NCI-H1092 treated with DMSO at 0.1 percent for 48 hours (cell line): ENCODE data around the gene MPO.

Experiments used
- DNase-seq: peaks from one replicate; lab custom pipeline; 2025; lab: John Stamatoyannopoulos, UW

MPO gene

DNA sequence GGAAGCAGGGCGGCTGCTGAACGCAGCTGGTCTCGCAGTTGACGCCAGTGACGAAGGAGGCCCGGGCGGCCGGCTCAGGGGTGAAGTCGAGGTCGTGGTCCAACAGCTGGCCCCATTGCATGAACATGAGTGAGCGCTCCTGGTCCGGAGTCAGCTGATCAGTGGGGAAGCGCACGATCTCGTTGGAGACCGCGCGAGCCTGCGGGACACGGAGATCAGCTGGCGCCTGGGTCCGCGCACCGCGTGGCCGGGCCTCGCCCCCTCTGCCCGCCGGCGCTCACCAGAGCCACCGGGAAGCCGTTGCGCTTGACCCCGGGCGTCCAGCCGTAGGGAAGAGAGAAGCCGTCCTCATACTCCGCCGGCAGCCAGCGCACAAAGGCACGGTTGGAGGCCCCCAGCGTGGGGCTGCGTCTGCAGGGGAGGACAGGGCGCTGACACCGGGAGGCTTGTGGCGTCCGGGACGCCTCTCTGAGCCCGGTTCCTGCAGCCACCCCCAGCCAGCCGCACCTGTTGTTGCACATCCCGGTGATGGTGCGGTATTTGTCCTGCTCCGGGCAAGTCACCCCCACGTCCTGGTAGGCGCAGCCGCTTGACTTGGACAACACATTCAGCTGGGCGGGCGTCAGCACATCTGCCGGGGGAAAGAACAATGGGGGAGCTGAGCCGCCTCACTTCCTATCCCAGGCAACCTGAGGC is 1.6 kb downstream of the MPO start:
- no peak for DNase-seq

DNA sequence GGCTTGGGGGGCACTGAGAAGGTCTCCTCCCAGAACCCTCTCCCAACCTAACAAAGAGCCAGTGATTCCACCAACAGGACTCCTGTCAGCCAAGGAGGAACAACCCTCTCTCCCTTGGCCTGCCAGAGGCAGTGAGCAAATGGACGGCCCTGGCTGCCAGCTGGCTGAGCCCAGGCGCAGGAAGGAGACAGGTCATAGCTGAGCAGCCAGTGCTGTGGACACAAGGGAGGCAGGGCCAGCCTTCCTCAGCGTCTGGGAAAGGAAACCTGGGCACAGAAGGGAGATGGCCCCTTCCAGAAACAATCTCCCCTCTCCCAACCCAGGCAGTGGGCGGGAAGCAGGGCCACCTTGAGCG is 2.1 kb downstream of the MPO start:
- no peak for DNase-seq

DNA sequence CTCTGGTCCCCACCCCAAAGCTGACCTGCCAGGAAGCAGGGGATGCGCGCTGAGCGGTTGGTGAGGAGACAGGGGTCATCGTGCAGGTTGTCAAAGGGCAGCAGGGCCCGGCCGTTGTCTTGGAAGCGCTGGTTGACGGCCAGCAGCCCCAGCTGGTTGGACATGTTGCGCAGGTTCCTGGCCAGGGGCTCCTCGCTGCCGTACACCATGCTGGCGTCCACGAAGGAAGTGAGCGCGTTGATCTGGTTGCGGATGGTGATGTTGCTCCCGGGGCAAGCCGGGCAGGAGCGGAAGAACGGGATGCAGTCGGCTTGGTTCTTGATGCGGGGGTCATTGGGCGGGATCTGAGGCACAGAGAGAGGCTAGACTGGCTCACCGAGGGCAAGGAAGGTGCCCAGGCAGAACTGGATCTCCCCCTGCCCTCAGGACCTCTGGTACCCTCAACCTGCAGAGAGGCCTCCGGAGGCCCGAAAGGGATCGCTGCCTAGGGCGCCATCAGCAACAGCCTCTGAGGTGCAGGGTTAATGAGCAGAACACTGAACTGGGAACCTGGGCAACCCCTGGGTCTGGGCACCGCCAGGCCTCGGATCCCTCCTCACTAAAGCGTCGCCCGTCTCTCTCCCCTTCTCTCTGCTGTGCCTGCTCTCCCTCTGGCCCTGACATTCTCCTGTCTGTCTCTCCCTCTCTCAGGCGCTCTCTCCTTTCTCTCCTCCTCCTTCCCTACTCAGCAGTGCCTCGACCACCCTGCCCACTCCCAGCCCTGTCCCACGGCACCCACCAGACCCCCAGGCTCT is 2.7 kb downstream of the MPO start:
- no peak for DNase-seq

DNA sequence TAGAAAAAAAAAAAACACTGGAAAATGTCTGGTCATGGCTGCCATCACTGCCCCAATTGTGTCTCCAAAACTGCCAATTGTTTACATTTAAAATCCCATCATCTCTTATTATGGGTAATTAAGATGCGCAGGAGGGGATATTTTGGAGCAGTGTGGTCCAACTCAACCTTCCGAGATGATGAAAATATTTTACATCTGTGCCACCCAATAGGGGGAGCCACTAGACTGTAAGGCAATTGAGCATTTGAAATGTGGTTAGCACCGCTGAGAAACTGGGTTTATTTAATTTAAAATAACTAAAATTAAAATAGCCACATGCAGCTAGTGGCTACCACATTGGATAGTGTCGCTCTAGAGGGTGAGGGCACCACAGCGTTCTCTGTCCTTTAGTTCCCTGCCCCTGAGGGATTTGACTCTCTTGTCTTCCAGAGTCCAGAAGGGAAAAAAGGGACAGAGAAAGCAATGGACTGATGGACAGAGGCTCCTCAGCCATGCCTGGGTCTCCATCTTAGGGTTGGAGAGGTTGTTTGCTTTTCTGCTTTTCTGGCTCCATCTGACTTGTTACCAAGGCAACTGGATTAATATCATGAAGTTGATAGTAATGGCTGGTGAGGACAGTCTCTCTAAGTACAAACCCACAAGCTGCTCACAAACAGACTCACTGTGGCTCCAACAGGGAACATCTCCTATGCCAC is 3.5 kb downstream of the MPO start:
- DNase-seq = no peak

DNA sequence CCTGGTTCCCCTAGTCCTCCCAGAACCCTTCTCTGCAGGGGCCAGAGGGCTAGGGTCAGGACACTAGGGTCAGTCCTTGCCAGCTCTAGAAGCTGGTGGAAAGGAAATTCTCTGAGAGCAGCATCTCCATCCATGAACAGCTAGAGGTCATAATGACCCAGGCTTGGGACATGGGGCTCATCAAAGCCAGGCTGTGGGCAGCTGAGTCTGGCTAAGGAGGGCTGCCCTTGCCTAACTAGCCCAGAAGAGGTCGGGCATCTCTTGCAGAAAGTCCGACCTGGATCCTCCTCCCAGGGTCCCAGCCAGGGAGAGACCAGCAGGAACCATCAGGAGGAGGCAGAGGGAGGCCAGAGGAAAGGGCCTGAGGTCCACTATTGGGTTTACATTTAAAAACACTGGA is 4.3 kb downstream of the MPO start:
- no peak for DNase-seq

DNA sequence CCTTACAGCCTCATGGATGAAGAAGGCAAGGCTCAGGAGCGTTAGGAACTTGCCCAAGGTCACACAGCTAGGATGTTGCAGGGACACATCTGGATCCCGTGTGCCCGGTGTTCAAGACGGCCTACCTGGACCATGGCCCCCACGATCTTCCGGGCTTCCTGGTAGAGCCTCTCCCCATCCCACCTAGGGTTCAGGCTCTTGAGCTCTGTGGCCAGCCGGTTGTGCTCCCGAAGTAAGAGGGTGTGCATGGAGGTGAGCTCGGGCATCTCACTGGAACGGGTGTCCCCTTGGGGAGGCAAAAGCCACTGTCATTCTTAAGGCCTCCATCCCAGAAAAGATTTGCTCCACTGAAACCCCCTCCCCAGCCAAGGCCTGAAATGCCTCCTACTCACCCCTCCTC is 5.3 kb downstream of the MPO start:
- DNase-seq = no peak

DNA sequence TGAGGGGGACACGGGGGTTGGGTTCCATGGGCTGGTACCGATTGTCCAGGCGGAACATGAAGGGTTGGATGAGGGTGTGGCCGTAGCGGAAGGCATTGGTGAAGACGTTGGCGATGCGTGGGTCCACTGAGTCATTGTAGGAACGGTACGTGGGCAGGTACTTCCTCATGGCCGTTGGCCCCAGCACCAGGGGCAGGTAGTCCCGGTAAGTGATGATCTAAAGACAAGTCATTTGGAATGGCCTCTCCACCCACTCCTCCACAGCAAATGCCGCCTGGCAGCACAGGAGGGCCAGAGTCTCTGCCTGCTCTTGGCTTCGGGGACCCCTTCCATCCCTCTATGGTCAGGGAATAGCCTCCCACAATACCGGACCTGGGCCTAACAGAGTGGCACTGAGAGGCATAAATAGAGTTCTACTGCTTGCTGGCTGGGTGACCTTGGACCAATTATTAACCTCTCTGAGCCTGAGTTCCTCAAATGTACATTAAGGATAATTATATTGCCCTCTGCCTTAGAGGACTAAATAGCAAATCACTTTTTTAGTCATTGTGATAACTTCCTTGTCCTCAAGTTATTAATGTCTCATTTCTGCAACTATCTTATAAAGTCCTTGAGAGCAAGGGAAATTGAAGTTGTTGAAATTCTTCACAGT is 7.2 kb downstream of the MPO start:
- DNase-seq = no peak

DNA sequence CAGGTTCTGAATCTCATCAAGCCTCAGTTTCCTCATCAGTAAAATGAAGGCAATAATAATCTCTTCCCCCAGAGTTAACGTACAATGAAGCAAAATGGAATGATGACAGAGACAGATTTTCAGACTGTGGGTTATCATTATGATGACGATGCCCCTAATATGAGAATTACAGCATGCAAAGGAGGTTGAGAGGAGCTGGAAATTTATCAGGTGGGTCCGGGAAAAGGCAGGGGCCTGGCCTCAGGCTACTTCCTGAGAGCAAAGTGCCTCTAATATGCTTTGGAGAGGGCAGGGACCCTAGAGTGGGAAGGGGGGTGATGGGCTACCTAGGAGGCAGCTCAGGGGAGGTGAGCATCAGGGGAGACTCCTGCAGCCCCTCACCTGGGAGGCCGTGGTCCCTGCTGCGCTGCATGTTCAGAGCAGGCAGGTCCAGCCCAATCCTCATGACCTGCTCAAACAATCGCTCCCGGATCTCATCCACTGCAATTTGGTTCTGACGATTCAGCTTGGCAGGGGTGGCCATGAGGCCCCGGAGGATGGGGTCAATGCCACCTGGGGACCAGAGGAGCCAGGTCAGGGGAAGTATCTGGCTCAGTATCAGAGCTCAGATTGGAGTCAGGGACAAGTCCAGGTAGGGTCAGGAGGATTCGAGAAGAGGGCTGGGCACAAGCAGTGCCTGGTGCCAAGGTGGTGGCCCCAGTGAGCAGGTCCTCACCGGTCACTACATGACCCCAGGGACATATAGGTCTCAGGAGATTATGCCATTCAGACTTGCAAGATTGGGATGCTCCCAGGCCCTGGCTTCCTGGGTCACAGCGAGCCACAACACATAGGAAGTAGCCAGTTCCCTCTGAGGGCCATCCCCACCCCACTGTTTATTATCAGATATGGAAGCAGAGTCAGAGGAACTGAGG is 8.1 kb downstream of the MPO start:
- no peak for DNase-seq

DNA sequence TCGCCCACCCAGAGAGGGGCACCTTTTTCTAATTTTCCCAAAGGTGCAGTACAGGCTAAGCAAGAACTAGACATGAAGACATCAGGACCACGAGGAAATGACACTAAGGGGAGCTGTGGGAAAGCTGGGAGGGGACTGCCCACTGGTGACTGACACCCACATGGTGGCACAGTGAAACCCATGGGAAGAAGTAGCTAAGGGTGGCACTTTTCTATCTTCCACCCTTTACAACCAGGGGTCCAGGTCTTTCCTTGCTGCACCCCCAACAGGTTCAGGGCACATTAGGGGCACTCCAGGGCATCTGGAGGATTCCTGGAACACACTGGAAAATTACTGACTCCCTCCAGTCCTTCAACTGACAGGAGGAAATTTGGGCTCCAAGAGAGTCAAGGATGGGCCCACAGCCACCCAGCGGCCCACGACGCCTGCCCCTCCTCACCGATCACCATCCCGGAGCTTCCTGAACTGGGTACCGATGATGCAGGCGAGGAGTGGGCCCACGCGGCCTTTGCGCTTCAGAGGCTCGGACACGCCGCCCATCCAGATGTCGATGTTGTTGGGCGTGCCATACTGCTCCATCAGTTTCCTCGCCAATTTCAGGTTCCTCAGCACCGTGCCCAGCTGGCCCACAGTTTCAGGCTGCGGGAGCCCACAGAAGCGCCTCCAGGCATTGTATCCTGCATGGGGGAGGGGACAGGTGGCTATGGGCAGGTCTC is 9.4 kb downstream of the MPO start:
- DNase-seq = no peak

DNA sequence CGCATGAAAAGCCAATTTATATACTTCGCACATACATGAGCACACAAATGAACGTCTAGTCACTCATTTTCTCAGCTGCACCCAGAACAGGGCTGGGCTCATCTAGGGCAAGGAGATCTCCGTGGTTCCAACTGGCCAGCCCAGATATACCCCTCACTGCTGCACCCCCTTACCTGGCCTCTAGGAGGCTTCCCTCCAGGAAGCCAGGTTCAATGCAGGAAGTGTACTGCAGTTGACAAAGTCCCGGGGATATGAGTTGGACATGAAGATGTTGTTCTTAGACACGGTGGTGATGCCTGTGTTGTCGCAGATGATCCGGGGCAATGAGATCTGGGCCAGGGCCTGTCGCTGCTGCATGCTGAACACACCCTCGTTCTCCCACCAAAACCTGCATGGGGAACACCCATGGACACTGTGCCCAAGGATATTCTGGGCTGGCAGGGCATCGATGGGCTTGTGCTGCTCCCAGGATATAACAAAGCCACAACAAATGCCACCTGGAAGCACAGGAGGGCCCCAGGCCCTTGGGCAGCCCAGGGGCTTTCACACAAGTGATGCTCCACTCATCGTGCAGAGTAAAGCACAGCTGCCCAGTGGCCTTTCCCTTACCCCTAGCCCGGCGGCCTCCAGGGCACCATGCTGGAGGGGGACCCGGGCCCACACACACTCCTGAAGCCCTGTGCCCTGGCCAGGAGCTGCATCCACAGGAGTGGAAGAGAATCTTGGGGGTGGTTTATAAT is 10.1 kb downstream of the MPO start:
- no peak for DNase-seq

DNA sequence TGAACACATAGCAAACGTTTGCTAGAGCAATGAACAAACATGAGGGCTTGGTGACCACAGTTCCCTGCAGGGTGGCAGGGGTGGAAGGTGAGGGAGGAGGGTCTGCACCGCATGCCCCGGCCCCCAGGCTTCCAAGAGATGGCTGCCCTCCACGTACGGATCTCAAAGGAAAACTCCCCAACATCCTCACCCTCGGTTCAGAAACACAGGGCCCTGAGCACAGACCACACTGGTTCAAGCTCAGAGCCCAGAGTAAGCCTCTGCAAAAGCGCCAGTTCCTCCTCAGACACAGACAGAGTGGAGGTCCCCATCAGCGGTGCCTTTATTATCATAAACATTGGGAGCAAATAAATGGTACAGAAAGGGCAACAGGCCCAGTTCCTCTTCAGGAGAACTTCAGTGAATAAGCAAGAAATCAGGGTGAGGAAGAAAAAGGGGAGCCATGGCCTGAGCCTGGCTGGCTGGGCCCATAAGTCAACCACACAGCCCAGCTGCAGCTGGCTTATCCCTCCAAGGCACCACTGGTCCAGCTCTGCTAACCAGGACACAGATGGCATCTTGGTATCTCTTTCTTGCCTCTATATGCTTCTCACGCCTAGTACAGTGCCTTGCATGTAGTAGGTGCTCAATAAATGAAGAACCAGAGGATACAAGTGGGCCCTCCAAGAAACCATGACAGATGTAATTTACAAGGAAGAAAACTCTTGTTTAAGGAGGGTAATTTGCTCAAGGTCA is 11.0 kb downstream of the MPO start:
- DNase-seq = no peak

DNA sequence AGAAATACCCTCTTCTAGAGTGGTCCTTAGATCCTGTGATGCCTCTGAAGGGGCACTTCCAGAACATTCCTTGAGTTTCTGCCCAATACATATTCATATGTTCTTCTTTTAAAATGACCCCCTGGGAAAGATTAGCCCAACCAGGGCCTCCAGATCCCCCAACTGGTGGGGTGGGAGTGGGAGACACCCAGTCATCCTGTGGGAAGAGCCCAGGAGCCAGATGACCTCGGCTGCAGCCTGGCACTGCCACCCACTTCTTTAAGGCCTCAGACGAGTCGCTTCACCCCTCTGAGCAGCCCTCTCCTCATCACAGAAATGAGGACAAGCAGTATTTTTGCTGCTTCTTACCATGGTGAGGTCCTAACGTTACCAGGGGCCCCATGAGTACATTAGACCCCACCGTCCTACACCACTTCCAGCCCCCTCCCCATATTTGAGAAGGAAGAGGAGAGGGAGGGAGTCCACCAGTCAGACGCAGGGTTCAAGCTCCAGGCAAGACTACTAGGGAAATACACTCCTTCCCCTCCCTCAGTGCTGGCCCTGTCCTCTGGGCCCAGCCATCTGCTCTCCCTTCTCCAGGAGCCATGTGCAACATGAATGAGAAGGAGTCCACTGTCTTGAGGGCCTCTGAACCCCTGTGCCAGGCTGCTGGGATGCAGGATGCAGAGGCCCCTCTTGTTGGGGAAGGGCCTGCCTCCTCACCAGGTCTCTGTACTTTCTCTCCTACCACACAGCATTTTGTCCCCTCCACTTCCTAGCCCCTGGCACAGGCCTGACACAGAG is 11.8 kb downstream of the MPO start:
- no peak for DNase-seq

DNA sequence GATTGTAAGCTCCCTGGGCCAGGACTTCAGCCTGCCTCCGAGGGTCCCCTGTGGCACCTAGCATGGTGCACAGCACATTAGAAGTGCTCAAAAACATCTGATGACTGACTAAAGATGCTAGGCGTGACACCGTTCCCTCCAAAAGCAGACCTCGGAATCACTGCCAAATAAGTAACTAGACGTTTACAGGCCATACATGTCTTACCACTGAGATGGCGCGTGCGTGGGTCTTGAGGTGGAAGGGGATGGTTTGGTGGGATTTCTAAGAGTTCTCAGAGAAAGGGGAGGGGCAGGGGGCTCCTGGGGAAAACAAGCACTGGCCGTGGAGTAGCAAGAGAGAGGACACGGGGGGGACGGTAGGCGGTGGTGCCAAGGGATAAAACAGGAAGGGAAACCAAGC is 12.4 kb downstream of the MPO start:
- no peak for DNase-seq

DNA sequence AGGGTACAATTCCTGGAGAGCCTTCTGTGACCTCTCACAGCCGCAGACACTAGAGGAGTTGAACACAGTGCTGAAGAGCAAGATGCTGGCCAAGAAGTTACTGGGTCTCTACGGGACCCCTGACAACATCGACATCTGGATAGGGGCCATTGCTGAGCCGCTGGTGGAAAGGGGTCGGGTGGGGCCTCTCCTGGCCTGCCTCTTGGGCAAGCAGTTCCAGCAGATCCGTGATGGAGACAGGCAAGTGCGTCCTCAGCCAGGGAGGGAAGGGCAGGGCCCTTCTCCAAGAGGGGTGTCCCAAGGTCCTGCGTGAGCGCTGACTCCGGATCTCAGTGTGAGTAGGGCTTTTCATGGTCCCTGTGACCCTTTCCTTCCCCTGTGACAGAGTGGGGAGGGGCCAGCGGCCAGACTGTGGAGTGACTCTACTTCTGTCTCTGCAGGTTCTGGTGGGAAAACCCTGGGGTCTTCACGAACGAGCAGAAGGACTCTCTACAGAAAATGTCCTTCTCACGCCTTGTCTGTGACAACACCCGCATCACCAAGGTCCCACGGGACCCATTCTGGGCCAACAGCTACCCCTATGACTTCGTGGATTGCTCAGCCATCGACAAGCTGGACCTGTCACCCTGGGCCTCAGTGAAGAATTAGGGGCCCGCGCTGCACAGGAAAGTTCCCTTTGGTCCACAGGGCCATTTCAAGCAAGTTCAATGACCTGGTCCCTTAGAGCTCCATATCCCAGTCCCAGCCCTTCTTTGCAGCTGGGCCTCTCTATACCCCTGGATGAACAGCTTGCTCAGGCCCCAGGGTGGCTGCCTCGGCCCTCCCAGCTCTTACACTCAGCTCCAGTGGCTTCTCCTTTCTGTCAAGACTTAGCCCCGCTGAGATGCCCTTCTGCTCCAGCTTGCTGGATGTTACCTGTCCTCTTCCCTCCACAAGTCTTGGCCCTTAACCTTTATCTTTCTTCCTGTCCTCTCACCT is 13.1 kb downstream of the MPO start:
- DNase-seq = no peak

DNA sequence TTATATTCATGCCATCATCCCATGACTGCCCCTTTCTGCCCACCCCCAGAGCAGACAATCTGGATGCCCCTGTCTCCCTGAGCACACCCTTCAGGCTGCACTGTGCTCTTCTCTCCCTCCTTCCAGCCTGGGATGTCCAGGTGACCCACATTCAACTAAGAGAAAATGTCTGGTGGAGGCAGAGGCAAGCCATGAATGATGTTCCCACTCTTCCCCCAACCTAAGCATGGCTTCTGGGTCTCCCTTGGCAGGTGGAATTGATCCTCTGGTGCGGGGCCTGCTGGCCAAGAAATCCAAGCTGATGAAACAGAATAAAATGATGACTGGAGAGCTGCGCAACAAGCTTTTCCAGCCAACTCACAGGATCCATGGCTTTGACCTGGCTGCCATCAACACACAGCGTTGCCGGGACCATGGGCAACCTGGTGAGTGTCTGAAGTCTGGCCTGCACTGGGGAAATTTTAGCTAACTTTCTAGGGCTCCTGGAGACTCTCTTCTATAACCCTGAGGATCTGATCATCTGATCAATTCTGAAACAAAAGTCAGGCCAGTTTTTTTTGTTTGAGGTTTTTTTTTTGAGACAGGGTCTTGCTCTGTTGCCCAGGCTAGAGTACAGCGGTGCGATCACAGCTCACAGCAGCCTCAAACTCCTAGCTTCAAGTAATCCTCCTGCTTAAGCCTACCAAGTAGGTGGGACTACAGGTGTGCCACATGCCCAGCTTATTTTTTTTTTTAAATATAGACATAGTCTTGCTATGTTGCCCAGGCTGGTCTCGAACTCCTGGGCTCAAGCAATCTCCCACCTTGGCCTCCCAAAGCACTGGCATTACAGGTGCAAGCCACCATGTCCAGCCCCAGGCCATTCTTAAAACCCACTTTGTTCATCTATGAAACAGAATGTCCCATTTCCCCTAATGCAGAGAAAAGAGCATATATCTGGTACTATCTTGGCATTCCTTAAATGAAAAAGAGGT is 14.5 kb downstream of the MPO start:
- no peak for DNase-seq

DNA sequence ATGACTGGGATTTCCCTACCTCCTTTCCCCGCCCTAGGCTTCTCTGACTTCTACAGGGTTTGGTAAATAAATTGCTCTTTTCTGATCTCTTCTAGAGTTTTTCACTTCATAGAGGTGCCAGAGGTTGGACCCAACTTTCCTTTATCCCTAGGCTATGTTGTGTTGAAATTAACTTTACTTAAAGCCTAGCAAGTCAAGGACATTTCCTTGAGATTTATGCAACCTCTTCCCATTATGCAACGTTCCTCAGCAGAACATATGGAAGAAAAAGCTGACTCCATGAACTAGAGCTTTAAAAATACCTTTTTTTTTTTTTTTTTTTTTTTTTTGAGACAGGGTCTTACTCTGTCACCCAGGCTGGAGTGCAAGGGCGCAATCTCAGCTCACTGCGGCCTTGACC is 15.5 kb downstream of the MPO start:
- DNase-seq = no peak
